K562 (cell line): ENCODE data around the gene MAGIX. TPM values are rescaled to one million over a fixed set of nuclear protein-coding genes. Genes with fewer than 3 reads are reported as not detected.

Experiments
- ARID1B ChIP-seq: fragments of 450-650 bp; IDR thresholded peaks from 2 replicates; pipeline ENCODE4 v1.6.1; 2016; ENCODE audit warnings: antibody characterized with exemption, mild to moderate bottlenecking, inconsistent platforms
- BRF1 ChIP-seq: IDR thresholded peaks from 3 replicates; pipeline ENCODE4 v1.6.1; 2011; ENCODE audit warnings: borderline replicate concordance, mild to moderate bottlenecking; ENCODE audit not compliant: insufficient read length; ENCODE audit errors: extremely low read depth
- E2F6 ChIP-seq, 2 experiments: IDR thresholded peaks; 2 replicates each; pipeline ENCODE4 v1.6.1; 2011; ENCODE audit warnings: borderline replicate concordance in 1 of 2, control low read depth in 1 of 2, low read depth in 1 of 2, low read length in 1 of 2, mild to moderate bottlenecking in 1 of 2, mixed read lengths in 1 of 2, moderate library complexity in 1 of 2; ENCODE audit not compliant: insufficient read depth in 1 of 2, insufficient read length in 1 of 2, poor library complexity in 1 of 2, severe bottlenecking in 1 of 2; ENCODE audit errors: extremely low read depth in 1 of 2
- ETS1 ChIP-seq: conservative IDR thresholded peaks from 2 replicates; pipeline ENCODE4 v1.6.1; 2011; ENCODE audit warnings: low read depth, mild to moderate bottlenecking, low read length; ENCODE audit not compliant: control insufficient read depth
- FIP1L1 ChIP-seq: fragments of 200-400 bp; formaldehyde crosslinking; IDR thresholded peaks from 2 replicates; pipeline ENCODE4 v1.6.1; 2018; ENCODE audit warnings: mild to moderate bottlenecking, low read depth, low read length; ENCODE audit not compliant: poor library complexity, severe bottlenecking
- JUN ChIP-seq, 2 experiments: sonication (generic) in 1 of 2; formaldehyde crosslinking in 1 of 2; IDR thresholded peaks; 2 replicates each; pipeline versions ENCODE4 v1.6.1 to v1.8.0; 2012 to 2022; ENCODE audit warnings: borderline replicate concordance in 2 of 2, mild to moderate bottlenecking in 2 of 2, improper control_type of control experiment in 1 of 2, low read depth in 1 of 2, low read length in 1 of 2, missing genetic modification reagents in 1 of 2
- KDM1A ChIP-seq, 2 experiments: fragments of 450-650 bp; IDR thresholded peaks; 2 replicates each; pipeline ENCODE4 v1.6.1; 2016; ENCODE audit warnings: mild to moderate bottlenecking in 2 of 2
- MLLT1 ChIP-seq, 2 experiments: fragments of 450-650 bp; IDR thresholded peaks; 2 replicates each; pipeline ENCODE4 v1.6.1; 2016
- NR1H2 ChIP-seq: sonication (generic); formaldehyde crosslinking; IDR thresholded peaks from 2 replicates; pipeline ENCODE4 v1.4.0; 2020; ENCODE audit warnings: mild to moderate bottlenecking, missing genetic modification reagents
- PHF8 ChIP-seq: fragments of 200-600 bp; sonication (generic); IDR thresholded peaks from 2 replicates; pipeline ENCODE4 v1.6.1; 2012; ENCODE audit warnings: mixed run types, mild to moderate bottlenecking, inconsistent platforms, low read length, moderate library complexity, borderline replicate concordance
- POLR2A ChIP-seq: fragments of 450-650 bp; conservative IDR thresholded peaks from 2 replicates; pipeline ENCODE4 v1.6.1; 2016
- POLR2AphosphoS2 ChIP-seq: IDR thresholded peaks from 2 replicates; pipeline ENCODE4 v1.6.1; 2012; ENCODE audit warnings: low read length, improper control_type of control experiment
- PRMT5 ChIP-seq: sonication (generic); formaldehyde crosslinking; IDR thresholded peaks from 2 replicates; pipeline ENCODE4 v1.5.0; 2020; ENCODE audit warnings: missing genetic modification reagents
- RBM34 ChIP-seq: fragments of 200-400 bp; formaldehyde crosslinking; IDR thresholded peaks from 2 replicates; pipeline ENCODE4 v1.6.1; 2018; ENCODE audit warnings: low read length, borderline replicate concordance; ENCODE audit not compliant: insufficient read depth
- RNF2 ChIP-seq: sonication (generic); IDR thresholded peaks from 2 replicates; pipeline ENCODE4 v1.6.1; 2016
- RREB1 ChIP-seq: fragments of 250-450 bp; sonication (Bioruptor Pico); IDR thresholded peaks from 2 replicates; pipeline ENCODE4 v1.4.0; 2020
- TCF15 ChIP-seq: fragments of 250-450 bp; sonication (Bioruptor Pico); IDR thresholded peaks from 2 replicates; pipeline ENCODE4 v1.8.0; 2022; ENCODE audit warnings: moderate library complexity, mild to moderate bottlenecking, inconsistent platforms
- ZNF583 ChIP-seq: fragments of 250-450 bp; sonication (Bioruptor Pico); IDR thresholded peaks from 2 replicates; pipeline ENCODE4 v1.4.0; 2020
- polyA plus RNA-seq, 8 experiments: library from polyadenylated mRNA; depleted of rRNA in 4 of 8; stranded (reverse) in 5 of 8; unstranded in 3 of 8; fragments of >200 nt; fragmentation: Nextera tagmentation in 2 of 8; fragmentation: Illumina TruSeq in 1 of 8; extraction: Ambion mirVana in 2 of 8; extraction: Trizol in 1 of 8; gene quantifications; 2 replicates each; pipeline versions ENCODE4 v1.2.1 to v1.2.3, GENCODE V29; 2011 to 2014; ENCODE audit warnings: inconsistent platforms in 1 of 8, missing spikeins in 1 of 8
- total RNA-seq, 7 experiments: library from RNA; depleted of rRNA in 6 of 7; stranded (reverse); fragments of >200 nt in 6 of 7; fragmentation: Illumina TruSeq in 2 of 7; extraction: Trizol in 2 of 7; gene quantifications; 2 replicates each; pipeline versions ENCODE4 v1.2.1 to v1.2.3, GENCODE V29; 2011 to 2021; ENCODE audit warnings: low replicate concordance in 1 of 7

Gene MAGIX
- total and polyA plus RNA-seq, 9 of the 15 experiments (the other 6 are each of a cell fraction or from before 2014, with no cell fraction given) = 0.08 to 3.5 (median 0.47) TPM

- TF ChIP-seq RREB1 (CRISPR knock-in tag) (no peak), ZNF583 (CRISPR knock-in tag) (no peak), POLR2AphosphoS2 (no peak), BRF1 (no peak), PRMT5 (CRISPR knock-in tag) (no peak), ARID1B (no peak), JUN (IDR thresholded peaks at IDR 0.05; ENCODE audit: borderline replicate concordance, low read depth, low read length) (0 out of 2 replicates have a peak, but pooled peaks have one; percentile 15), JUN (CRISPR knock-in tag; IDR thresholded peaks at IDR 0.05; ENCODE audit: borderline replicate concordance) (no peak), RBM34 (no peak), KDM1A (IDR thresholded peaks at IDR 0.05) (no peak), POLR2A (peak; percentile 68), TCF15 (CRISPR knock-in tag) (no peak), ETS1 (no peak), FIP1L1 (peak; percentile 24), RNF2 (0 out of 2 replicates have a peak, but pooled peaks have one; percentile 17), PHF8 (peak; percentile 34; the same call in 1 of the 2 replicates), E2F6 (IDR thresholded peaks at IDR 0.05; ENCODE audit: borderline replicate concordance in 1 of 2, extremely low read depth in 1 of 2, insufficient read depth in 1 of 2, insufficient read length in 1 of 2, low read depth in 1 of 2, low read length in 1 of 2, poor library complexity in 1 of 2, severe bottlenecking in 1 of 2) (peak; percentile 9 to 53), MLLT1 (IDR thresholded peaks at IDR 0.05) (peak in 1 of 2 experiments; percentile 27; a peak in 1 of 4 replicates), NR1H2 (no peak)
Measured at GRCh38 chrX:49171752-49172279, 9.3 kb downstream of the MAGIX start, which contains the start of gene PLP2 (continued).
